Measurements from ENCODE around the gene CDC73. TPM values are rescaled to one million over a fixed set of nuclear protein-coding genes. Genes with fewer than 3 reads are reported as not detected.

The CDC73 gene
- total RNA-seq, 1 experiment from 2014 or later: 62.5 TPM

DNA sequence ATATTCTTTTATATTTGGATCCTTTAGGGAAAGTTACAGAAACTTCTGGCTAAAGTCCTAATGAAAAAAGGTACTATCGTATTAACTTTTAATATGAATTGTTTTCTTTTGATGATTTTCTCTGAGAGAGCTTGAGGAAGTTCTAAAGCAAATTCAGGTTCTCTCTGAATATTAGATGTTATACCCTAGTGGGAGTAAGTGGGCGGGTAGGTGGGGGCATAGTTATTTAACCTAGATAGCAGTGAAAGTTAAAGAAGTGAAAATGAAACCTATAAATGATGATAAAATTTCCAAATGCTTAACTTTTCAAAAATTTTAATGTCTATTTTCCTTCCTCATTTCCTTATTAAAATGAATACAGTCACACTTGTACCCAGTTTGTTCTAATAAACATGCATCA, 90.8 kb downstream of the CDC73 start:
- WGBS (ENCODE audit: extremely low coverage, insufficient read length, low lambda C conversion rate): no CpG with 5 or more reads among the region's 2 CpGs
- H3K56ac ChIP-seq (ENCODE audit: insufficient read length, low read depth, low read length): no peak overlapping the region
- no peak overlapping the region for H3K27ac Mint-ChIP-seq
- H3K4me2 ChIP-seq (ENCODE audit: insufficient read depth, insufficient read length, low read length): no peak overlapping the region
- TF ChIP-seq, protein P1, sequence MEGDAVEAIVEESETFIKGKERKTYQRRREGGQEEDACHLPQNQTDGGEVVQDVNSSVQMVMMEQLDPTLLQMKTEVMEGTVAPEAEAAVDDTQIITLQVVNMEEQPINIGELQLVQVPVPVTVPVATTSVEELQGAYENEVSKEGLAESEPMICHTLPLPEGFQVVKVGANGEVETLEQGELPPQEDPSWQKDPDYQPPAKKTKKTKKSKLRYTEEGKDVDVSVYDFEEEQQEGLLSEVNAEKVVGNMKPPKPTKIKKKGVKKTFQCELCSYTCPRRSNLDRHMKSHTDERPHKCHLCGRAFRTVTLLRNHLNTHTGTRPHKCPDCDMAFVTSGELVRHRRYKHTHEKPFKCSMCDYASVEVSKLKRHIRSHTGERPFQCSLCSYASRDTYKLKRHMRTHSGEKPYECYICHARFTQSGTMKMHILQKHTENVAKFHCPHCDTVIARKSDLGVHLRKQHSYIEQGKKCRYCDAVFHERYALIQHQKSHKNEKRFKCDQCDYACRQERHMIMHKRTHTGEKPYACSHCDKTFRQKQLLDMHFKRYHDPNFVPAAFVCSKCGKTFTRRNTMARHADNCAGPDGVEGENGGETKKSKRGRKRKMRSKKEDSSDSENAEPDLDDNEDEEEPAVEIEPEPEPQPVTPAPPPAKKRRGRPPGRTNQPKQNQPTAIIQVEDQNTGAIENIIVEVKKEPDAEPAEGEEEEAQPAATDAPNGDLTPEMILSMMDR (conservative IDR thresholded peaks at IDR 0.05): no peak
- no peak overlapping the region for H4K91ac ChIP-seq (ENCODE audit: insufficient read length, low read depth, low read length)
- no peak overlapping the region for H4K8ac ChIP-seq (replicated peaks; ENCODE audit: insufficient read length, low read depth, low read length)
- H2BK15ac ChIP-seq (ENCODE audit: low read depth, low read length): no peak overlapping the region
- H2AK5ac ChIP-seq (ENCODE audit: insufficient read length, low read length): no peak overlapping the region
- DNase-seq: no peak
- no peak overlapping the region for H3K14ac ChIP-seq (ENCODE audit: insufficient read depth, low read length)
- H3K23ac ChIP-seq (ENCODE audit: insufficient read length, low read depth, low read length): no peak overlapping the region
- H3K27ac ChIP-seq (ENCODE audit: insufficient read length, low read depth, low read length): no peak overlapping the region
- no peaks in the 10 kb centered on the region for H4K20me1 ChIP-seq (ENCODE audit: control insufficient read depth, insufficient read depth, insufficient read length)
- no peaks in the 10 kb centered on the region for H3K27me3 Mint-ChIP-seq (ENCODE audit: low read depth)
- no peaks in the 10 kb centered on the region for H3K9me3 ChIP-seq (ENCODE audit: control insufficient read depth, low read depth, low read length)
- H3K23me2 ChIP-seq (ENCODE audit: insufficient read length, low read depth, low read length, poor library complexity, severe bottlenecking): no peaks in the 10 kb centered on the region
- no peaks in the 10 kb centered on the region for H3K27me3 ChIP-seq (ENCODE audit: insufficient read depth, low read length)
- no peak overlapping the region for H3K9ac ChIP-seq (ENCODE audit: extremely low read depth, insufficient read length, low read length)
- no peak overlapping the region for H2BK5ac ChIP-seq (ENCODE audit: insufficient read length, low read length)
- H3K79me2 ChIP-seq (ENCODE audit: insufficient read depth, low read length): no peaks in the 10 kb centered on the region
- no peak overlapping the region for H2BK12ac ChIP-seq (ENCODE audit: insufficient read length, low read depth, low read length)
- no peak overlapping the region for H2BK120ac ChIP-seq (ENCODE audit: low read depth, low read length, poor library complexity, severe bottlenecking)
- no peak overlapping the region for H3K4me3 Mint-ChIP-seq
- H3K4ac ChIP-seq (ENCODE audit: low read depth, low read length): no peak overlapping the region
- H3K79me1 ChIP-seq (ENCODE audit: insufficient read depth, low read depth, low read length, poor library complexity, severe bottlenecking): no peaks in the 10 kb centered on the region
- H3K36me3 Mint-ChIP-seq (ENCODE audit: insufficient read depth in 1 of 3, low read depth in 3 of 3): peaks cover 12 to 27% (median 25%) of the 10 kb centered on the region in 3 experiments
- H3K4me1 Mint-ChIP-seq: peaks cover 34% of the 10 kb centered on the region in 2 experiments
- no peak overlapping the region for H3K18ac ChIP-seq (ENCODE audit: insufficient read length, low read depth, low read length)
- no peaks in the 10 kb centered on the region for H3K9me3 Mint-ChIP-seq
- no peak overlapping the region for H2BK20ac ChIP-seq (ENCODE audit: low read depth, low read length, poor library complexity, severe bottlenecking)
- peaks cover 4% of the 10 kb centered on the region; the same call in 1 of the 2 replicates for H3K4me1 ChIP-seq (ENCODE audit: insufficient read depth, low read length)
- H3T11ph ChIP-seq (ENCODE audit: low read length): no peak overlapping the region
- no peak overlapping the region for H2AFZ ChIP-seq (ENCODE audit: low read length)
- no peak overlapping the region for H4K5ac ChIP-seq (ENCODE audit: insufficient read length, low read depth, low read length)

Measured in H9 (cell line).